Chondrocyte (in vitro differentiated cells): ENCODE data around the gene MSL2. TPM values are rescaled to one million over a fixed set of nuclear protein-coding genes. Genes with fewer than 3 reads are reported as not detected.
A peak's percentile ranks its signal among the peaks of the same experiment; 100 is the strongest.
"Not testable (repeated sequence)": the region's sequence is repeated elsewhere in the genome, so short reads cannot be mapped to it uniquely, and the experiment has no call there.

ENCODE experiments used
- DNase-seq: peaks from one replicate; pipeline ENCODE4 v3.0.0; 2021; ENCODE audit warnings: mixed read lengths, low spot score
- H3K27ac Mint-ChIP-seq: one replicate; pipeline ENCODE4 v1.8.0; 2021; ENCODE audit warnings: mild to moderate bottlenecking, moderate library complexity, mixed read lengths; ENCODE audit not compliant: unreplicated experiment
- H3K27me3 Mint-ChIP-seq: 2 replicates; pipeline ENCODE4 v1.8.0; 2021; ENCODE audit warnings: low read depth, mixed read lengths
- H3K36me3 Mint-ChIP-seq: 2 replicates; pipeline ENCODE4 v1.8.0; 2021; ENCODE audit warnings: low read depth, mixed read lengths
- H3K4me1 Mint-ChIP-seq: 2 replicates; pipeline ENCODE4 v1.8.0; 2021; ENCODE audit warnings: low read depth, mild to moderate bottlenecking, mixed read lengths
- H3K4me3 Mint-ChIP-seq: one replicate; pipeline ENCODE4 v1.8.0; 2021; ENCODE audit warnings: mild to moderate bottlenecking, moderate library complexity, mixed read lengths; ENCODE audit not compliant: unreplicated experiment
- H3K9me3 Mint-ChIP-seq: 2 replicates; pipeline ENCODE4 v1.8.0; 2021; ENCODE audit warnings: low read depth, mixed read lengths
- total RNA-seq: library from RNA; stranded (reverse); gene quantifications from 3 replicates; pipeline ENCODE4 v1.2.1, GENCODE V29; 2021
- TF ChIP-seq, protein P1 (sequence below): fragments of 200-600 bp; sonication (generic); IDR thresholded peaks from 2 replicates; pipeline ENCODE4 v1.5.0; 2021; ENCODE audit warnings: antibody characterized with exemption, mild to moderate bottlenecking, moderate library complexity

MSL2 gene
- total RNA-seq, 1 donor from 2014 or later: 21.1 TPM

DNA sequence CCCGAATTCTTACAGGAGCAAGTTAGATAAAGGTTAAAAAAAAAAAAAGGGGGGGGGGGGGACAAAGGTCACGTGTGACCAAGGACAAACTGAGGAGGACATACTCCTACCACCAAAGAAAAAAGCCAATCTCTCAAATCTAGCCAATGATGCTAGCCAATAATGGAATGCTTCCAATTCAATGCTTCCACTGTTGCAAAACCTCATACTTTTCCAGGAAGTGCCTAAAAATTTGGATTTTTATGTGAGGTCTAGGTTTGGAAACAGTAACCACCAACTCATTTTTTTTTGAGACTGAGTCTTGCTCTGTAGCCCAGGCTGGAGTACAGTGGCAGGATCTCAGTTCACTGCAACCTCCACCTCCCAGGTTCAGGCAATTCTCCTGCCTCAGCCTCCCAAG is 11.4 kb downstream of the MSL2 start:
- DNase-seq: no peak
- Mint-ChIP-seq H3K4me1 (peaks cover 65% of the 10 kb centered on the region), H3K27ac (no peak overlapping the region), H3K27me3 (no peaks in the 10 kb centered on the region), H3K36me3 (no peaks in the 10 kb centered on the region), H3K4me3 (no peak overlapping the region), H3K9me3 (no peaks in the 10 kb centered on the region)
- TF ChIP-seq, protein P1, sequence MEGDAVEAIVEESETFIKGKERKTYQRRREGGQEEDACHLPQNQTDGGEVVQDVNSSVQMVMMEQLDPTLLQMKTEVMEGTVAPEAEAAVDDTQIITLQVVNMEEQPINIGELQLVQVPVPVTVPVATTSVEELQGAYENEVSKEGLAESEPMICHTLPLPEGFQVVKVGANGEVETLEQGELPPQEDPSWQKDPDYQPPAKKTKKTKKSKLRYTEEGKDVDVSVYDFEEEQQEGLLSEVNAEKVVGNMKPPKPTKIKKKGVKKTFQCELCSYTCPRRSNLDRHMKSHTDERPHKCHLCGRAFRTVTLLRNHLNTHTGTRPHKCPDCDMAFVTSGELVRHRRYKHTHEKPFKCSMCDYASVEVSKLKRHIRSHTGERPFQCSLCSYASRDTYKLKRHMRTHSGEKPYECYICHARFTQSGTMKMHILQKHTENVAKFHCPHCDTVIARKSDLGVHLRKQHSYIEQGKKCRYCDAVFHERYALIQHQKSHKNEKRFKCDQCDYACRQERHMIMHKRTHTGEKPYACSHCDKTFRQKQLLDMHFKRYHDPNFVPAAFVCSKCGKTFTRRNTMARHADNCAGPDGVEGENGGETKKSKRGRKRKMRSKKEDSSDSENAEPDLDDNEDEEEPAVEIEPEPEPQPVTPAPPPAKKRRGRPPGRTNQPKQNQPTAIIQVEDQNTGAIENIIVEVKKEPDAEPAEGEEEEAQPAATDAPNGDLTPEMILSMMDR: no peak

DNA sequence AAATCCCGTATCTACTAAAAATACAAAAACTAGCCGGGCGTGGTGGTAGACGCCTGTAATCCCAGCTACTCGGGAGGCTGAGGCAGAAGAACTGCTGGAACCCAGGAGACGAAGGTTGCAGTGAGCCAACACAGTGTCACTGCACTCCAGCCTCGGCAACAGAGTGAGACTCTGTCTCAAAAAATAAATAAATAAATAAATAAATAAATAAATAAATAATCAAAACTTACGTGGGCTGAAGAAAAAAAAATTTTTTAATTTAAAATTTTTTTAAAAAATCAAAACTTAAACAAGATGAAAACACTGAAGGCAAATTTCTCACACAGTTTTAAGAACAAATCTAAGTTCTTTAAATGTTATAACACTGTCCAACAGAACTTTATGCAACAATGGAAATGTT is 14.4 kb downstream of the MSL2 start:
- no peaks in the 10 kb centered on the region for H3K27me3 Mint-ChIP-seq
- DNase-seq: no peak
- TF ChIP-seq, protein P1: no peak

DNA sequence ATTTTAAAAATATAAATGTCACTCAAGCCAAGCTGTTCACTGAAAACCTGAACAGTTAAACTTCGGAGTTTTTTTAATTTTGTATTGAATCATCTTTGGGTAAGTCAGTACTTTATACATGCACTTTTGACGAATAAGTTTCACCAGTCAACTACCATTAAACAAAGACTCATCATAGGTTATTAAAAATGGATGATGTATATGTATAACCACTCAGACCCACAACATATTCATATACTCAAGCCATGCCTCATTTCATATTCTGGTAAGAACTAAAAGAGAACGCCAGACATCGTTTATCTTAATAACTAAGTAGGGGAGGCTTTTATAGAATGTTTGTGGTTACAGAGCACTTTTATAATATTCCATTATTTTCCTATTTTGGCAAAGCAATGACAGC is 18.3 kb downstream of the MSL2 start:
- H3K36me3 Mint-ChIP-seq: no peaks in the 10 kb centered on the region
- no peak overlapping the region for H3K27ac Mint-ChIP-seq
- no peak for DNase-seq
- H3K9me3 Mint-ChIP-seq: no peaks in the 10 kb centered on the region
- peaks cover 39% of the 10 kb centered on the region for H3K4me1 Mint-ChIP-seq
- H3K27me3 Mint-ChIP-seq: no peaks in the 10 kb centered on the region
- no peak overlapping the region for H3K4me3 Mint-ChIP-seq
- TF ChIP-seq, protein P1: no peak

More for the DNA sequence above, 14.4 kb downstream of the MSL2 start:
- no peaks in the 10 kb centered on the region for H3K9me3 Mint-ChIP-seq
- no peaks in the 10 kb centered on the region for H3K36me3 Mint-ChIP-seq
- H3K4me1 Mint-ChIP-seq: peaks cover 54% of the 10 kb centered on the region
- H3K27ac Mint-ChIP-seq: no peak overlapping the region
- no peak overlapping the region for H3K4me3 Mint-ChIP-seq

DNA sequence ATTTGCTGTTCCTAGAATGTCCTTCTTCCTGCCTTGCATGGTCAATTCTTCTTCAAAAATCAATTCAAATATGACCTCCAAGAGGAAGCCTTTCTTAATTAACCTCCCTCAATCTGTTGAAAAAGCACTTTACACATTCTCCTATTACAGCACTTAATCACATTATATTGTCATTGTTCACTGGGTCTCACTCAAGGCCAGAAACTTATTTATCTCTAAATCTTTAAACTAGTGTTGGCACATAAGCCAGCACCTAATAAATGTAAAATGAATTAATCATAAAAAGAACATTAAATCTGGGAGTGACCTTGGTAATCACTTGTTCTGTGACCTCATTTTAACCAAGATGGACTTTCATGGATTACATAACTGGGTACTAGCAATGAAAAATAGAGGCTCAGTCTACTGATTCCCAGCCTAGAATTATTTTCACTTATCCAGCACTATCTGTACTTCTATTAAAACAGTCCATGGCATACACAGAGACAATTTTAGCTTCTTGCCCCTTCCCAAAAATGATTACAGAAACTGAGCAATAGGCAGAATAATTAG is 22.1 kb downstream of the MSL2 start:
- no peak for DNase-seq
- H3K27ac Mint-ChIP-seq: no peak overlapping the region
- H3K9me3 Mint-ChIP-seq: no peaks in the 10 kb centered on the region
- peaks cover 26% of the 10 kb centered on the region for H3K4me1 Mint-ChIP-seq
- no peaks in the 10 kb centered on the region for H3K36me3 Mint-ChIP-seq
- TF ChIP-seq, protein P1: no peak
- H3K4me3 Mint-ChIP-seq: no peak overlapping the region
- no peaks in the 10 kb centered on the region for H3K27me3 Mint-ChIP-seq

DNA sequence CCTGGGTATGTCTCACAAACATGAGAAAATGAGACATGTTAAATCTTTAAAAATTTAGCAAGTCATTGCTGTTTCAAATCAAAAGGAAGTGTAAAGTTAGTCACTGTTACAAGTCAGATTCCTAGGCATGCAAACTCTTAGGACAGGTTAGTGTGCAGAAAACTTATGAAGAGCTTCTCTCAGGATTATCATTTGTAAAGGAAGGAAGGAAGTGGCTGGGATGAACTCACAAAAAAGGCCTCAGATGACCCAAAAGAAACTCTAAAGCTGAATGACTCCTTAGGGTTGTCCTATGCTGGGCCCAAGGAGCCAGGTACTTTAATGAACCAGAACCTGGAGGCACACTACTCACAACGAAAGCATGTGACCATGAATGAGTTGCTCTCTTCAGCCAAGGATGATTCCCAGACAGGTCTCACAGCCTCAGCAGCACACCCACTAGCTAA is 25.0 kb downstream of the MSL2 start:
- Mint-ChIP-seq H3K27ac (peak overlapping the region; percentile 88), H3K9me3 (no peaks in the 10 kb centered on the region), H3K4me3 (no peak overlapping the region), H3K27me3 (no peaks in the 10 kb centered on the region), H3K4me1 (peaks cover 27% of the 10 kb centered on the region), H3K36me3 (no peaks in the 10 kb centered on the region)
- TF ChIP-seq, protein P1: no peak
- DNase-seq: no peak

DNA sequence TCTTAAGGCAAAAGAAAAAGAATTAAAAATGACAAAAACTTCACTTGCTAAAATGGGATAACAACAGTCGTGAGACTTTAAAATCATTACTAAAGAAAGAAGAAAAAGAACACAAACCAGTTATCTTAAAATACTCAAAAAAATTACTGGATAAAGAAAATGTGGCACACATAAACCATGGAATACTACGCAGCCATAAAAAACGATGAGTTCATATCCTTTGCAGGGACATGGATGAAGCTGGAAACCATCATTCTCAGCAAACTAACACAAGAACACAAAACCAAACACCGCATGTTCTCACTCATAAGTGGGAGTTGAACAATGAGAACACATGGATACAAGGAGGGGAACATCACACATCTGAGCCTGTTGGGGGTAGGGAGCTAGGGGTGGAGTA is 27.9 kb downstream of the MSL2 start:
- H3K4me3 Mint-ChIP-seq, DNase-seq, H3K36me3 Mint-ChIP-seq, H3K27me3 Mint-ChIP-seq, H3K9me3 Mint-ChIP-seq: not testable (repeated sequence)
- peak overlapping the region; percentile 36 for H3K27ac Mint-ChIP-seq
- H3K4me1 Mint-ChIP-seq: peaks cover 37% of the 10 kb centered on the region
